OCI-LY3 (cell line): Measurements from ENCODE around the gene FBXL4.

ENCODE experiments used
- EZH2phosphoT487 ChIP-seq: fragments of 200-600 bp; shearing (Covaris generic); IDR thresholded peaks from 2 replicates; pipeline ENCODE4 v1.6.1; 2018; ENCODE audit warnings: antibody characterized with exemption, mixed run types, low read depth
- TF ChIP-seq, protein P1 (sequence below): fragments of 200-600, 300-600 bp; sonication (generic); IDR thresholded peaks from 2 replicates; pipeline ENCODE4 v1.5.1; 2014; ENCODE audit warnings: antibody characterized with exemption, low read length, low read depth

GRCh38 chr6:98864497-98864896, 83.2 kb downstream of the FBXL4 start:
- TF ChIP-seq, protein P1, sequence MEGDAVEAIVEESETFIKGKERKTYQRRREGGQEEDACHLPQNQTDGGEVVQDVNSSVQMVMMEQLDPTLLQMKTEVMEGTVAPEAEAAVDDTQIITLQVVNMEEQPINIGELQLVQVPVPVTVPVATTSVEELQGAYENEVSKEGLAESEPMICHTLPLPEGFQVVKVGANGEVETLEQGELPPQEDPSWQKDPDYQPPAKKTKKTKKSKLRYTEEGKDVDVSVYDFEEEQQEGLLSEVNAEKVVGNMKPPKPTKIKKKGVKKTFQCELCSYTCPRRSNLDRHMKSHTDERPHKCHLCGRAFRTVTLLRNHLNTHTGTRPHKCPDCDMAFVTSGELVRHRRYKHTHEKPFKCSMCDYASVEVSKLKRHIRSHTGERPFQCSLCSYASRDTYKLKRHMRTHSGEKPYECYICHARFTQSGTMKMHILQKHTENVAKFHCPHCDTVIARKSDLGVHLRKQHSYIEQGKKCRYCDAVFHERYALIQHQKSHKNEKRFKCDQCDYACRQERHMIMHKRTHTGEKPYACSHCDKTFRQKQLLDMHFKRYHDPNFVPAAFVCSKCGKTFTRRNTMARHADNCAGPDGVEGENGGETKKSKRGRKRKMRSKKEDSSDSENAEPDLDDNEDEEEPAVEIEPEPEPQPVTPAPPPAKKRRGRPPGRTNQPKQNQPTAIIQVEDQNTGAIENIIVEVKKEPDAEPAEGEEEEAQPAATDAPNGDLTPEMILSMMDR: no peak
- no peak for TF ChIP-seq EZH2phosphoT487
